ENCODE measurements around the gene BLCAP. TPM values are rescaled to one million over a fixed set of nuclear protein-coding genes. Genes with fewer than 3 reads are reported as not detected.

Gene BLCAP
- total RNA-seq, 1 donor = 31.0 TPM

Other genes starting within 250 kb of the BLCAP start
- 13.5 TPM for gene MANBAL, start 238.2 kb downstream of the BLCAP start, total RNA-seq
- gene SRC, start 181.7 kb downstream of the BLCAP start, total RNA-seq = 17.8 TPM
- gene NNAT, start 6.6 kb downstream of the BLCAP start, total RNA-seq = 2.2 TPM
- 51.2 TPM for gene CTNNBL1, start 166.2 kb upstream of the BLCAP start, total RNA-seq

Data from hematopoietic multipotent progenitor cell (in vitro differentiated cells).